ENCODE results near the gene SYCP2L. TPM values are rescaled to one million over a fixed set of nuclear protein-coding genes. Genes with fewer than 3 reads are reported as not detected.

SYCP2L gene
- total and polyA plus RNA-seq, 2 experiments from 2014 or later = 0.13 TPM; not detected in 1

DNA sequence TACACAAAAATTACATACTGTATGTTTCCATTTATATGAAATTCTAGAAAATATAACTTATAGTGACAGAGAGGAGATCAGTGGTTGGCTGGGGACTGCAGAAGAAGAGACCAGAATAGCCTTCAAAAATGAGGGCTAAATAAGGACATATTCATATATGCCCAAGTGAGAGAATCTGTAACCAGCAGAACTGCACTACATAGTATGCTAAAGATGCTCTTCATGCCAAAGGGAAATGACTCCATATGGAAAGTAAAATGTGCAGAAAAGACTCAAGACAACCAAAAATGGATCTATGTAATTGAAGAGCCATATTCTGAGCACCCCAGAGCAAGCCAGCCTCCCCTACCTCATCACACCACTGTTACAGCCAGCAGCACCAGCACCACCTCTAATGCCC, 128.2 kb downstream of the SYCP2L start:
- Histone ChIP-seq H3K9me2 (ENCODE audit: insufficient read depth) (no peaks in the 10 kb centered on the region), H3K4me1 (ENCODE audit: insufficient read depth) (peaks cover 12% of the 10 kb centered on the region), H4K20me1 (ENCODE audit: insufficient read depth) (no peaks in the 10 kb centered on the region), H3K4me2 (ENCODE audit: unreplicated experiment) (no peak overlapping the region), H3K27me3 (replicated peaks; ENCODE audit: insufficient read depth) (0 out of 2 replicates have a peak, but pooled peaks cover 5% of the 10 kb centered on the region), H3K36me3 (ENCODE audit: low read depth) (no peaks in the 10 kb centered on the region), H3K27ac (no peak overlapping the region), H3K4me3 (no peak overlapping the region), H3K9me3 (ENCODE audit: low read depth) (no peaks in the 10 kb centered on the region), H2AFZ (no peak overlapping the region), H3F3A (ENCODE audit: insufficient read depth) (peaks cover 5% of the 10 kb centered on the region; the same call in 1 of the 2 replicates), H3K9ac (no peak overlapping the region), H3K79me2 (ENCODE audit: insufficient read depth) (no peaks in the 10 kb centered on the region)
- TF ChIP-seq EZH2phosphoT487 (IDR thresholded peaks at IDR 0.05; ENCODE audit: insufficient read depth, low read depth) = no peak
- TF ChIP-seq EZH2 (IDR thresholded peaks at IDR 0.05; ENCODE audit: insufficient read depth, poor library complexity, severe bottlenecking) = no peak
- no peak for DNase-seq
- in situ Hi-C loops (cut with MboI) = no loop called here

DNA sequence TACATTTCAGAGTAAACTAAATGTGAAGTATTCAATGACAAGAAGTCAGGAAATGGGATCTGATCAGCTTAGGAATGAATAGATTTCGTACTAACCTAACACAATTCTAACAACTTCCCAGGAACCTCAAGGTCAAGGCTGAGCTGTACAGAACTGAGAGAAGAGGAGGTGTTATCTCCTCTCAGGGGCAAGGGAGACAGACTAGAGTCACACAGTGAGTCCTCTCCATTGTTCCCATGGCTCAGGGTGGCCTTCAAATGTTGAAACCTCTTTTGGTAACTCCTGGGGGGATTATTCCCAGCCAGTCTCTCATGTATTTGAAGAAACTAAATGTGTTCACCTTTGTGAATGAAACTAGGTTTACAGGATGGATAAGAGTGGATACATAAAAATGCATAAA, 129.6 kb downstream of the SYCP2L start:
- H3F3A ChIP-seq (ENCODE audit: insufficient read depth) = peaks cover 5% of the 10 kb centered on the region; the same call in 1 of the 2 replicates
- no peaks in the 10 kb centered on the region for H3K9me2 ChIP-seq (ENCODE audit: insufficient read depth)
- H3K9me3 ChIP-seq (ENCODE audit: low read depth) = no peaks in the 10 kb centered on the region
- DNase-seq = no peak
- no peak overlapping the region for H2AFZ ChIP-seq
- 0 out of 2 replicates have a peak, but pooled peaks cover 5% of the 10 kb centered on the region for H3K27me3 ChIP-seq (replicated peaks; ENCODE audit: insufficient read depth)
- no peak overlapping the region for H3K27ac ChIP-seq
- H3K4me1 ChIP-seq (ENCODE audit: insufficient read depth) = peaks cover 11% of the 10 kb centered on the region
- H3K4me3 ChIP-seq = no peak overlapping the region
- no peaks in the 10 kb centered on the region for H4K20me1 ChIP-seq (ENCODE audit: insufficient read depth)
- WGBS, 2 experiments (ENCODE audit: low coverage in 1 of 2, low lambda C conversion rate in 2 of 2, missing lambda C conversion rate in 2 of 2) = 63 to 65% methylated on average over 1 of the region's 1 CpG
- no peak overlapping the region for H3K4me2 ChIP-seq (ENCODE audit: unreplicated experiment)
- no peaks in the 10 kb centered on the region for H3K79me2 ChIP-seq (ENCODE audit: insufficient read depth)
- no peak overlapping the region for H3K9ac ChIP-seq
- in situ Hi-C loops (cut with MboI) = no loop called here
- no peak for TF ChIP-seq EZH2 (IDR thresholded peaks at IDR 0.05; ENCODE audit: insufficient read depth, poor library complexity, severe bottlenecking)
- no peaks in the 10 kb centered on the region for H3K36me3 ChIP-seq (ENCODE audit: low read depth)

- no peak for TF ChIP-seq EZH2phosphoT487 (IDR thresholded peaks at IDR 0.05; ENCODE audit: insufficient read depth, low read depth)
- TF ChIP-seq EZH2 (IDR thresholded peaks at IDR 0.05; ENCODE audit: insufficient read depth, poor library complexity, severe bottlenecking) = no peak
- in situ Hi-C loops (cut with MboI) = no loop called here
- Histone ChIP-seq H3K4me1 (ENCODE audit: insufficient read depth) (peaks cover 4% of the 10 kb centered on the region), H3K4me2 (ENCODE audit: unreplicated experiment) (no peak overlapping the region), H2AFZ (no peak overlapping the region), H3K4me3 (no peak overlapping the region), H3K79me2 (ENCODE audit: insufficient read depth) (no peaks in the 10 kb centered on the region), H4K20me1 (ENCODE audit: insufficient read depth) (no peaks in the 10 kb centered on the region), H3K9ac (no peak overlapping the region), H3K36me3 (ENCODE audit: low read depth) (no peaks in the 10 kb centered on the region), H3K9me3 (ENCODE audit: low read depth) (no peaks in the 10 kb centered on the region), H3K9me2 (ENCODE audit: insufficient read depth) (no peaks in the 10 kb centered on the region), H3F3A (ENCODE audit: insufficient read depth) (peaks cover 5% of the 10 kb centered on the region; the same call in 1 of the 2 replicates), H3K27ac (no peak overlapping the region), H3K27me3 (replicated peaks; ENCODE audit: insufficient read depth) (0 out of 2 replicates have a peak, but pooled peaks cover 5% of the 10 kb centered on the region)
- WGBS, 2 experiments (ENCODE audit: low coverage in 1 of 2, low lambda C conversion rate in 2 of 2, missing lambda C conversion rate in 2 of 2) = 93 to 100% methylated on average over 3 of the region's 3 CpGs
- DNase-seq = no peak
Observed at GRCh38 chr6:11017090-11017489, 130.2 kb downstream of the SYCP2L start.

DNA sequence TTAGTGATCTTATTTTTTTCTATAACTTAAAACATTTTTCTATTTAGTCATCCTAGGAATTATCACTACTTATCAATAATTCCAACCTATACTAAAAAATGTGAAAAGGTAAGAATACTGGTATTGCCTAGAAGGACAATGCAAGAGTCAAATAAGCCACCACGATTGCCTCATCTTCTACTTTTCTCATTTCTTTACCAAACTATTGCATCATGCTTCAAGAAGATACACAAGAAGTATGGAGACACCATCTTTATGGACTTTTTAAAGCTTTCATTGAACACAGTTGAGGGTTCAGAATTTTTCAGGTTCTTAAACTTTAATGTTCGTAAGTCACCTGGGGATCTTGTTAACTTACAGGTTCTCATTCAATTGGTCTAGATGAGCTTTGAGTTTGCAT, 131.4 kb downstream of the SYCP2L start:
- peaks cover 7% of the 10 kb centered on the region; the same call in 1 of the 2 replicates for H3F3A ChIP-seq (ENCODE audit: insufficient read depth)
- H3K27me3 ChIP-seq (replicated peaks; ENCODE audit: insufficient read depth) = 0 out of 2 replicates have a peak, but pooled peaks cover 5% of the 10 kb centered on the region
- in situ Hi-C loops (cut with MboI) = no loop called here
- no peaks in the 10 kb centered on the region for H3K9me3 ChIP-seq (ENCODE audit: low read depth)
- no peak overlapping the region for H2AFZ ChIP-seq
- H3K9me2 ChIP-seq (ENCODE audit: insufficient read depth) = no peaks in the 10 kb centered on the region
- no peak for TF ChIP-seq EZH2phosphoT487 (IDR thresholded peaks at IDR 0.05; ENCODE audit: insufficient read depth, low read depth)
- no peak for TF ChIP-seq EZH2 (IDR thresholded peaks at IDR 0.05; ENCODE audit: insufficient read depth, poor library complexity, severe bottlenecking)
- no peaks in the 10 kb centered on the region for H4K20me1 ChIP-seq (ENCODE audit: insufficient read depth)
- H3K4me3 ChIP-seq = no peak overlapping the region
- no peak overlapping the region for H3K9ac ChIP-seq
- no peak for DNase-seq
- H3K79me2 ChIP-seq (ENCODE audit: insufficient read depth) = no peaks in the 10 kb centered on the region
- no peak overlapping the region for H3K4me2 ChIP-seq (ENCODE audit: unreplicated experiment)
- peaks cover 7% of the 10 kb centered on the region; the same call in 1 of the 2 replicates for H3K4me1 ChIP-seq (ENCODE audit: insufficient read depth)
- WGBS, 2 experiments (ENCODE audit: low coverage in 1 of 2, low lambda C conversion rate in 2 of 2, missing lambda C conversion rate in 2 of 2) = 90 to 93% methylated on average over 2 of the region's 2 CpGs
- no peaks in the 10 kb centered on the region for H3K36me3 ChIP-seq (ENCODE audit: low read depth)
- H3K27ac ChIP-seq = no peak overlapping the region

- no peak for DNase-seq
- 34 to 37% methylated on average over 2 of the region's 2 CpGs for WGBS, 2 experiments (ENCODE audit: low coverage in 1 of 2, low lambda C conversion rate in 2 of 2, missing lambda C conversion rate in 2 of 2)
- Histone ChIP-seq H3K4me3 (no peak overlapping the region), H3K4me1 (ENCODE audit: insufficient read depth) (peaks cover 7% of the 10 kb centered on the region; the same call in 1 of the 2 replicates), H3K27ac (no peak overlapping the region), H3K79me2 (ENCODE audit: insufficient read depth) (no peaks in the 10 kb centered on the region), H3F3A (ENCODE audit: insufficient read depth) (peaks cover 7% of the 10 kb centered on the region; the same call in 1 of the 2 replicates), H3K9me2 (ENCODE audit: insufficient read depth) (no peaks in the 10 kb centered on the region), H3K36me3 (ENCODE audit: low read depth) (no peaks in the 10 kb centered on the region), H2AFZ (no peak overlapping the region), H3K4me2 (ENCODE audit: unreplicated experiment) (no peak overlapping the region), H3K27me3 (replicated peaks; ENCODE audit: insufficient read depth) (0 out of 2 replicates have a peak, but pooled peaks cover 4% of the 10 kb centered on the region), H3K9me3 (ENCODE audit: low read depth) (no peaks in the 10 kb centered on the region), H4K20me1 (ENCODE audit: insufficient read depth) (no peaks in the 10 kb centered on the region), H3K9ac (no peak overlapping the region)
- TF ChIP-seq EZH2phosphoT487 (IDR thresholded peaks at IDR 0.05; ENCODE audit: insufficient read depth, low read depth) (no peak), EZH2 (IDR thresholded peaks at IDR 0.05; ENCODE audit: insufficient read depth, poor library complexity, severe bottlenecking) (no peak)
- in situ Hi-C loops (cut with MboI) = no loop called here
Observed at GRCh38 chr6:11021003-11021402, 134.2 kb downstream of the SYCP2L start.
